Left kidney (tissue), 2 donors: ENCODE results near the gene ABCG5. TPM values are rescaled to one million over a fixed set of nuclear protein-coding genes. Genes with fewer than 3 reads are reported as not detected.

ENCODE experiments used
- DNase-seq: peaks from one replicate; pipeline ENCODE4 v3.0.0-alpha.2; 2013
- polyA plus RNA-seq: library from polyadenylated mRNA; unstranded; fragments of 120-200 nt; gene quantifications from one replicate; pipeline ENCODE4 v1.2.1, GENCODE V29; 2013; ENCODE audit not compliant: insufficient read length

The ABCG5 gene
- polyA plus RNA-seq, 1 donor: 0.63 TPM

GRCh38 chr2:43842866-43843226 is 4.2 kb upstream of the ABCG5 start:
- no peak for DNase-seq

DNA sequence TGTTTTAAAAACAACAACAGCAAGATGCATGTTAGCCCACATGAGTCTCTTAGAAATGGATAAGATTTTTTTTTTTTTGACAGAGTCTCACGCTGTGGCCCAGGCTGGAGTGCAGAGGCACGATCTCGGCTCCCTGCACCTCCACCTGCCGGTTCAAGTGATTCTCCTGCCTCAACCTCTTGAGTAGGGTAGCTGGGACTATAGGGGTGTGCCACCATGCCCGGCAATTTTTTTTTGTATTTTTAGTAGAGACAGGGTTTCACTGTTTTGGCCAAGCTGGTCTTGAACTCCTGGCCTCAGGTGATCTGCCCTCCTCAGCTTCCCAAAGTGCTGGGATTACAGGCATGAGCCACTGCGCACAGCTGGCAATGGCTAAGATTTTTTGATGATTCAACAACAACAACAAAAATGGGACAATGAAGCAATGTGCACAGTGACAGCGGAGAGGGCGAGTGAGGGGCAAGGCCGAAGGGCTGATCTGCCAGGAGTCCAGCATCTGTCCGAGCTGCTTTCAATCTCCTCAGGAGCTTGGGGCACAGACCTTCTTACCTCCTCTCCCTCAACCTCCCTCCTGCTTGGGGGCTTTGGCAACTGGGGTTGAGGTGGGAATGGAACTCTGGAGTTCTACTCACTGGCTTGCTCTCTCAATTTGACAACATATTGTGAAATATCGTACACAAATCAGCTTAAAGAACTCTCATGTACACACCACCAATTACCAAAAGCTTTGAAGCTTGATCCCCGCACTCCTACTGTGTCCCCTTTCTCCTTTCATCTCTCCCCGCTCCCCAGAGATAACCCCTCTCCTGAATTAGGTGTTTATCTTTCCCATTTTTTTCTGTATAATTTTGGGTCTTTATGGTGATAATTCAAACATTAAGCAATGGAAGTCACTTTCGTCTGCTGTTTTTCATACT is 3.6 kb upstream of the ABCG5 start:
- no peak for DNase-seq

DNA sequence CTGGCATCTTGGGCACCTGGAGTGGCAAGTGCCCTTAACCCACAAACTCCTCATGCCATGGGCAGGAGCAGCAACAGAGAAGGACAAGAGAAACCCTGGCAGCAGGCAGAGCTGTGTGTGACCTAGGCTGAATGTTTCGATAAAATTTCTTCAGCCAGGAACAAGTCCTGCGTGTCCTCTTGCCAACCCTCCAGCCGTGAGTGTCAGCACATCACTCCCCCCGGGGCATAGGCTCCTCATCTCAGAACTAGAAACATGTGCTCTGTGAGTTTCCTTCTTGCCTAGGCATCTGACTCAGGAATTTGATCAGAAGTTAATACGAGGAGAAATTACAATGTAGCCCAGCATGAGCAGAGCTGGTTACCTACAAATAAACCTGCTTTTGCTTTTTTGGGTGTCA is 2.3 kb upstream of the ABCG5 start:
- no peak for DNase-seq

GRCh38 chr2:43839776-43840564 is 1.3 kb upstream of the ABCG5 start:
- DNase-seq: no peak

GRCh38 chr2:43837831-43838559 is 644 bp downstream of the ABCG5 start:
- no peak for DNase-seq

GRCh38 chr2:43837033-43837432 is 1.6 kb downstream of the ABCG5 start:
- no peak for DNase-seq

GRCh38 chr2:43832457-43832856 is 6.2 kb downstream of the ABCG5 start:
- no peak for DNase-seq

GRCh38 chr2:43831543-43832294 is 6.9 kb downstream of the ABCG5 start:
- peak; percentile 18 for DNase-seq

GRCh38 chr2:43826305-43827250 is 12.1 kb downstream of the ABCG5 start:
- no peak for DNase-seq

DNA sequence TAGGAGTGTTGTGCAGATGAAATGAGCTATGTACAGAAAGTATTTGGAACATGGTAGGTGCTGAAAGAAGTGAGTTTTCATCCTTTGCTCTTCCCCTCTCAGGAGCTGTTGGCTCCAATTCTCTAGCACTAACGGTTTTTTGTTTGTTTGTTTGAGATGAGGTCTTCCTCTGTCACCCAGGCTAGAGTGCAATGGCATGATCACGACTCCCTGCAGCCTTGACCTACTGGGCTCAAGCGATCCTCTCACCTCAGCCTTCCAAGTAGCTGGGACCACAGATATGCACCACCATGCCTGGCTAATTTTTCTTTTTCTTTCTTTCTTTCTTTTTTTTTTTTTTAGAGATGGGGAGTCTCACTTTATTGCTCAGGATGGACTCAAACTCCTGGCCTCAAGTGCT is 12.8 kb downstream of the ABCG5 start:
- no peak for DNase-seq

DNA sequence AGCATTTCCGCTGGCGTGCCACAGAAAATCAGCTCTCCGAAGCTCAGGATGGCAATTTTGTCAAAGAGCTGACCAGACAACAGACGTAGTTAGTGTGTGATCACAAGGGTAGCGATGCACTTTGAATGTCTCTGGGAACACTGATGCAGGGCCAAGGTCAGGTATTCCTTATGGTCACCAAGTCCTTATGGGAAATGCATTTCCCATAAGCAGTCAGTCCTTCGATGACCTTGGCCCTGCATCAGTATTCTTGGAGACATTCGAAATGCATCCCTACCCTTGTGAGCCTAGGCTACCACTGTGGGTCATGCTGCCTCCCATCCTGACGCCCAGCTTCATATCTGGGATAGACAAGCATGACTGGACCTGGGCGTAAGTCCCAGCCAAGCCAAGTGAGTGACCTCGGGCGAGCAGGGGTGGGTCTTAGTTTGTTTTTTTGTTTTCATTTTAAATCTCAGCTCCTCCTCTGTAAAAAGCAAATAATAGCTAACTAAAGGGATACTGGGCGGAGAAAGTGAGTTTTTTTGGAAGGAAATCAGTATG is 13.6 kb downstream of the ABCG5 start:
- no peak for DNase-seq

- DNase-seq: no peak
These were observed 14.1 kb downstream of the ABCG5 start for GRCh38 chr2:43824512-43824911.

DNA sequence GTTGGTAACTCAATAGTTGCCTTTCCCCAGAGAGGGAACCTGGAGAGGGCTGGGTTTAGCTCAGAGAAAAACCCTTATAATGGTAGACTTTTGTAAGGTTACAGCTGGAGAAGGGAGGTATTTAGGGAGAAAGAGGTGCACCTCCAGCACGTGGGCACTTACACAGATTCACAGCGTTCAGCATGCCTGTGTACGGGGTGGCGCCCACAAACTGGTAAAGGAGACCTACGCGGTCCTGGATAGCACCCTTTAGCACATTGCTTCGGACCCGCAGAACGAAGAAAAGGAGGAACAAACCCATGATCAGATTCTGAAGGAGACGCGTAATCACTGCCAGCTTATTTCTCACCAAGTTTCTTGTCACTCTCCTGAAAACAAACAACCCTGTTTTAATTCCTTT is 14.9 kb downstream of the ABCG5 start:
- no peak for DNase-seq

GRCh38 chr2:43822839-43823238 is 15.8 kb downstream of the ABCG5 start:
- no peak for DNase-seq

DNA sequence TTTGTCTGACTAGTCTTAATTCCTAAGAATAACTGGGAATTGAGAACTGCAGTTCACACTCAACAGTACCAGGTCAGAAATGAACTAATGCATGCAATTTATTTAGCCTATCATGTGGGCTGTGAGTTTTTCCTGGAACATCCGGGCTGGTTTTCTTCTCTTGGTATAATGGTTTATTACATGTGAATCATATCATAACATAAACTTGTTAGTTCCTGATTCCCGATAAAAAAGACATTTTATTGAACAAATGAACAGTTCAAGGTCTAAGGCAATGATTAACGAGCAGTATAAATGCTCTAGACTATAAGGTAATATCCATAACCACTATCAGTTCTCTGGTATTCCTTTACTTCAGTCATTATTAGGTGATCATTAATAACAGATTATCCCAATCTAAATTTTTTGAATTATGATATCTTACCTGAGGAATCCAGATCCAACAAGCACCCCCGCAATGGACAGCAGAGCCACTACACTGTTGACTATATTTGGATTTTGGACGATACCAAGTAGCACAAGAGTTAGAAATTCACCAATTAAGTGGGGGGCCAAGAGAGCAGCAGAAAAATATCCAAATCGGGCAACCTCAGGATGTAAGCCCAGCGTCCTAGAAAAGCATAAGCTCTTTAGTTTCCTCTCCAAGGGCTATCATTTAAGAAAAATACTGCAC is 19.0 kb downstream of the ABCG5 start:
- DNase-seq: no peak

- no peak for DNase-seq
These were observed 19.9 kb downstream of the ABCG5 start for GRCh38 chr2:43818761-43819160.

GRCh38 chr2:43814711-43815110 is 23.9 kb downstream of the ABCG5 start:
- no peak for DNase-seq

GRCh38 chr2:43812947-43813346 is 25.7 kb downstream of the ABCG5 start:
- no peak for DNase-seq

GRCh38 chr2:43812006-43812405 is 26.6 kb downstream of the ABCG5 start:
- DNase-seq: no peak

DNA sequence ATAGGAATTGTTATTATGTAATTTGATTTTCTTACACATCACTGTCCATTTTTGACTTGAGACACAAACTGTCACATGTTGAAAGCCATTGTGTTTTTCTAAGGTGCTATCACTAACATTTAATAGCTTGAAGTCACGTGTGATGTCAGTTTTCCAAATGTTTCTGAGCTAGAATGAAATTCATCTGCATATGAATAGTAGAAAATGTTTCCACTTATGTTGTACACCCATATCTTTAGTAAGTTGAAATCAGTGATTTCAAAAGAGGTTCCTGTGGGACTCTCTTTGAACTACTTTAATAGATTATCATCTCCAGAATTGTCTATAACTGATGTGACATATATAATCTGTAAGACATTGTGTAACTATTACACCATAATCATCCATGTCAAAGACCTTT is 27.8 kb downstream of the ABCG5 start:
- no peak for DNase-seq
